HEK293 (cell line): ENCODE results near the gene SAMD14.

Experiments
- CTCF ChIA-PET: fragments of 350-600 bp; formaldehyde crosslinking; extraction: SDS; loops from one replicate; lab custom pipeline; 2021; ENCODE audit warnings: antibody characterized with exemption; lab: Yijun Ruan, JAX
- POLR2A ChIA-PET: fragments of 300-600 bp; formaldehyde crosslinking; extraction: SDS; loops from one replicate; lab custom pipeline; 2020; ENCODE audit warnings: antibody characterized with exemption, inconsistent platforms; lab: Yijun Ruan, JAX
- H3K27ac ChIP-seq: fragments of 200-500 bp; sonication (Bioruptor generic); 2 replicates; pipeline ENCODE4 v1.5.1; 2014; ENCODE audit warnings: low read depth, low read length, control low read depth, inconsistent platforms; ENCODE audit errors: extremely low read depth
- H3K36me3 ChIP-seq, 2 experiments: fragments of 200-500 bp in 1 of 2; sonication (Bioruptor generic) in 1 of 2; 1 replicate in 1 of 2; 2 replicates in 1 of 2; pipeline ENCODE4 v1.5.1; 2014 to 2017; ENCODE audit warnings: inconsistent platforms in 2 of 2, low read length in 2 of 2; ENCODE audit not compliant: control insufficient read depth in 2 of 2, insufficient read depth in 1 of 2
- H3K4me1 ChIP-seq: fragments of 200-500 bp; sonication (Bioruptor generic); 2 replicates; pipeline ENCODE4 v1.5.1; 2014; ENCODE audit warnings: mild to moderate bottlenecking, low read length, inconsistent platforms; ENCODE audit not compliant: control insufficient read depth, insufficient read depth
- H3K4me3 ChIP-seq: 2 replicates; pipeline ENCODE4 v1.5.1; 2011; ENCODE audit warnings: low read depth, mild to moderate bottlenecking, control low read depth, low read length, moderate library complexity
- H3K9me3 ChIP-seq: fragments of 200-500 bp; sonication (Bioruptor generic); 2 replicates; pipeline ENCODE4 v1.5.1; 2014; ENCODE audit warnings: low read depth, low read length, inconsistent platforms; ENCODE audit not compliant: control insufficient read depth, insufficient read depth
- CTCF ChIP-seq: fragments of 450-650 bp; formaldehyde crosslinking; IDR thresholded peaks from 2 replicates; pipeline ENCODE4 v1.5.1; 2016; ENCODE audit warnings: missing biosample characterization, missing genetic modification characterization
- GLIS2 ChIP-seq: fragments of 450-650 bp; formaldehyde crosslinking; IDR thresholded peaks from 2 replicates; pipeline ENCODE4 v1.5.1; 2016; ENCODE audit warnings: missing biosample characterization, missing genetic modification characterization
- KLF7 ChIP-seq: fragments of 450-650 bp; formaldehyde crosslinking; IDR thresholded peaks from 2 replicates; pipeline ENCODE4 v1.5.1; 2016; ENCODE audit warnings: missing biosample characterization, missing genetic modification characterization, borderline replicate concordance
- MEIS1 ChIP-seq: sonication (generic); formaldehyde crosslinking; IDR thresholded peaks from 2 replicates; pipeline ENCODE4 v1.8.1; 2022; ENCODE audit warnings: missing genetic modification reagents, mild to moderate bottlenecking, borderline replicate concordance
- ZBTB11 ChIP-seq: fragments of 450-650 bp; formaldehyde crosslinking; conservative IDR thresholded peaks from 2 replicates; pipeline ENCODE4 v1.5.1; 2016; ENCODE audit warnings: low read depth, missing biosample characterization, missing genetic modification characterization
- ZBTB44 ChIP-seq: fragments of 450-650 bp; IDR thresholded peaks from 2 replicates; pipeline ENCODE4 v1.5.1; 2018; ENCODE audit warnings: missing biosample characterization, mild to moderate bottlenecking, missing genetic modification characterization
- ZBTB48 ChIP-seq: fragments of 450-650 bp; formaldehyde crosslinking; IDR thresholded peaks from 2 replicates; pipeline ENCODE4 v1.5.1; 2016; ENCODE audit warnings: missing biosample characterization, missing genetic modification characterization
- ZBTB49 ChIP-seq: fragments of 450-650 bp; formaldehyde crosslinking; IDR thresholded peaks from 2 replicates; pipeline ENCODE4 v1.5.1; 2016; ENCODE audit warnings: missing biosample characterization, missing genetic modification characterization, low read depth
- ZFP69B ChIP-seq: fragments of 450-650 bp; formaldehyde crosslinking; IDR thresholded peaks from 2 replicates; pipeline ENCODE4 v1.5.1; 2016; ENCODE audit warnings: missing biosample characterization, missing genetic modification characterization
- ZIC2 ChIP-seq: fragments of 450-650 bp; formaldehyde crosslinking; IDR thresholded peaks from 2 replicates; pipeline ENCODE4 v1.5.1; 2016; ENCODE audit warnings: missing biosample characterization, missing genetic modification characterization
- ZNF10 ChIP-seq: fragments of 450-650 bp; formaldehyde crosslinking; IDR thresholded peaks from 2 replicates; pipeline ENCODE4 v1.5.1; 2017; ENCODE audit warnings: missing biosample characterization, missing genetic modification characterization
- ZNF114 ChIP-seq: fragments of 450-650 bp; formaldehyde crosslinking; IDR thresholded peaks from 2 replicates; pipeline ENCODE4 v1.5.0; 2017; ENCODE audit warnings: missing biosample characterization, missing genetic modification characterization
- ZNF239 ChIP-seq: fragments of 450-650 bp; formaldehyde crosslinking; IDR thresholded peaks from 2 replicates; pipeline ENCODE4 v1.5.1; 2016; ENCODE audit warnings: missing biosample characterization, missing genetic modification characterization
- ZNF510 ChIP-seq: fragments of 450-650 bp; formaldehyde crosslinking; IDR thresholded peaks from 2 replicates; pipeline ENCODE4 v1.5.1; 2018; ENCODE audit warnings: mild to moderate bottlenecking, missing genetic modification characterization, missing biosample characterization; ENCODE audit not compliant: insufficient replicate concordance
- ZNF549 ChIP-seq: fragments of 450-650 bp; IDR thresholded peaks from 2 replicates; pipeline ENCODE4 v1.5.1; 2018; ENCODE audit warnings: missing biosample characterization, missing genetic modification characterization, mild to moderate bottlenecking, inconsistent platforms, moderate library complexity
- ZNF621 ChIP-seq: fragments of 450-650 bp; formaldehyde crosslinking; IDR thresholded peaks from 2 replicates; pipeline ENCODE4 v1.5.1; 2017; ENCODE audit warnings: missing biosample characterization, missing genetic modification characterization
- ZNF629 ChIP-seq: fragments of 450-650 bp; formaldehyde crosslinking; IDR thresholded peaks from 2 replicates; pipeline ENCODE4 v1.5.1; 2017; ENCODE audit warnings: missing biosample characterization, missing genetic modification characterization
- ZNF664 ChIP-seq: fragments of 450-650 bp; formaldehyde crosslinking; IDR thresholded peaks from 2 replicates; pipeline ENCODE4 v1.5.1; 2016; ENCODE audit warnings: missing biosample characterization, missing genetic modification characterization
- ZNF701 ChIP-seq: fragments of 450-650 bp; formaldehyde crosslinking; IDR thresholded peaks from 2 replicates; pipeline ENCODE4 v1.5.1; 2016; ENCODE audit warnings: missing biosample characterization, missing genetic modification characterization
- ZNF791 ChIP-seq: fragments of 450-650 bp; formaldehyde crosslinking; IDR thresholded peaks from 2 replicates; pipeline ENCODE4 v1.5.1; 2016; ENCODE audit warnings: missing biosample characterization, missing genetic modification characterization
- ZSCAN4 ChIP-seq: fragments of 450-650 bp; formaldehyde crosslinking; IDR thresholded peaks from 2 replicates; pipeline ENCODE4 v1.5.1; 2017; ENCODE audit warnings: missing biosample characterization, missing genetic modification characterization

SAMD14 gene

GRCh38 chr17:50064253-50065001, 65.5 kb downstream of the SAMD14 start (continued):
- TF ChIP-seq CTCF: no peak
- no peak for TF ChIP-seq ZNF664 (tag by site-specific recombination)
- no peak for TF ChIP-seq ZNF510 (tag by site-specific recombination)
- no peak for TF ChIP-seq ZNF621 (tag by site-specific recombination)
- TF ChIP-seq ZNF549: no peak
- no peak for TF ChIP-seq ZNF239 (tag by site-specific recombination)
- peak; percentile 55 for TF ChIP-seq ZIC2 (tag by site-specific recombination)
- TF ChIP-seq ZBTB11 (tag by site-specific recombination): no peak
- TF ChIP-seq ZNF10 (tag by site-specific recombination): no peak
- TF ChIP-seq MEIS1 (CRISPR knock-in tag): no peak
- TF ChIP-seq ZNF114: no peak
- no peak for TF ChIP-seq ZFP69B (tag by site-specific recombination)
- TF ChIP-seq KLF7 (tag by site-specific recombination): no peak

- no peak overlapping the region for H3K27ac ChIP-seq
- CTCF ChIA-PET: interaction anchor here (0.6 to 2.6 kb wide), 7 partner anchors 9 to 219 kb away, joined by 3 to 13 read pairs (median 4); no protein-coding TSS in a partner anchor
- no peak overlapping the region for H3K4me3 ChIP-seq
- TF ChIP-seq ZIC2 (tag by site-specific recombination) (peak; percentile 24; the same call in 1 of the 2 replicates), ZBTB48 (tag by site-specific recombination) (no peak), ZBTB44 (no peak), ZBTB49 (tag by site-specific recombination) (no peak), ZSCAN4 (tag by site-specific recombination) (no peak), ZNF791 (no peak), ZNF701 (tag by site-specific recombination) (no peak), GLIS2 (tag by site-specific recombination) (no peak), ZNF629 (no peak)
- peaks cover 0 to 6% of the 10 kb centered on the region in 2 experiments; a peak in 1 of 3 replicates for H3K36me3 ChIP-seq
- POLR2A ChIA-PET: interaction anchor here (1.3 kb wide), 2 partner anchors 8 to 300 kb away, joined by 3 to 13 read pairs; partner anchors contain the start of genes FAM117A and ITGA3
- H3K9me3 ChIP-seq: no peaks in the 10 kb centered on the region
- peaks cover 5% of the 10 kb centered on the region for H3K4me1 ChIP-seq
Measured at GRCh38 chr17:50063561-50064252, 66.3 kb downstream of the SAMD14 start.
